HCT116 (cell line): Measurements from ENCODE around the gene RBM47. TPM values are rescaled to one million over a fixed set of nuclear protein-coding genes. Genes with fewer than 3 reads are reported as not detected.

Experiments
- ATAC-seq: fragments of 200-7000 bp; cut with Tn5 transposase; 2 replicates; pipeline ENCODE4 v1.9.1; 2020; ENCODE audit warnings: mild to moderate bottlenecking, moderate library complexity
- BruUV-seq: library from RNA; stranded (reverse); fragments of 400-500 nt; replicated peaks from 2 replicates; lab custom pipeline; 2021; lab: Mats Ljungman, UMichigan
- CTCF ChIA-PET: fragments of 300-600 bp; sonication (Branson Sonifier 250); formaldehyde crosslinking; loops from one replicate; lab custom pipeline; 2021; ENCODE audit warnings: antibody characterized with exemption; lab: Charles Lee
- POLR2A ChIA-PET: fragments of 300-600, 350-600 bp; sonication (Branson Sonifier 250); formaldehyde crosslinking; loops from one replicate; lab custom pipeline; 2021; ENCODE audit warnings: antibody characterized with exemption; lab: Charles Lee
- RAD21 ChIA-PET, 2 experiments: fragments of 300-600 bp; sonication (Branson Sonifier 250); formaldehyde crosslinking; loops; one replicate each; lab custom pipeline; 2023; ENCODE audit warnings: low total read pairs in 2 of 2; ENCODE audit not compliant: uncharacterized antibody in 2 of 2, unreplicated experiment in 2 of 2, low non-redundant PET in 1 of 2; lab: Charles Lee
- DNase-seq: peaks from one replicate; pipeline ENCODE4 v3.0.0-alpha.2; 2010; ENCODE audit warnings: low read depth, low spot score
- H2AFZ ChIP-seq: fragments of 200-600 bp; shearing (Covaris generic), sonication (generic); 2 replicates; pipeline ENCODE4 v1.6.1; 2017; ENCODE audit warnings: low read depth, mixed run types, mixed read lengths, antibody characterized with exemption, low read length; ENCODE audit not compliant: poor library complexity, severe bottlenecking
- H3K27ac ChIP-seq: 2 replicates; pipeline ENCODE4 v1.5.1; 2012; ENCODE audit warnings: low read depth, low read length
- H3K27me3 ChIP-seq: fragments of 200-600 bp; sonication (generic); 2 replicates; pipeline ENCODE4 v1.6.1; 2016; ENCODE audit warnings: mixed run types, low read length, mixed read lengths; ENCODE audit not compliant: insufficient read depth
- H3K36me3 ChIP-seq, 2 experiments: fragments of 200-500 bp in 1 of 2; fragments of 200-600 bp in 1 of 2; sonication (Bioruptor generic) in 1 of 2; sonication (generic) in 1 of 2; 2 replicates each; pipeline versions ENCODE4 v1.5.1 to v1.6.1; 2014 to 2016; ENCODE audit warnings: low read length in 2 of 2, inconsistent platforms in 1 of 2, mixed read lengths in 1 of 2, mixed run types in 1 of 2; ENCODE audit not compliant: insufficient read depth in 2 of 2, control insufficient read depth in 1 of 2
- H3K4me1 ChIP-seq, 2 experiments: fragments of 200-600 bp in 1 of 2; sonication (generic) in 1 of 2; 2 replicates each; pipeline versions ENCODE4 v1.5.1 to v1.6.1; 2012 to 2017; ENCODE audit warnings: low read length in 2 of 2, inconsistent platforms in 1 of 2, mild to moderate bottlenecking in 1 of 2, mixed read lengths in 1 of 2, mixed run types in 1 of 2, moderate library complexity in 1 of 2; ENCODE audit not compliant: insufficient read depth in 2 of 2, control insufficient read depth in 1 of 2
- H3K4me2 ChIP-seq: fragments of 200-600 bp; sonication (generic); 2 replicates; pipeline ENCODE4 v1.6.1; 2017; ENCODE audit warnings: mixed run types, low read length, mixed read lengths
- H3K4me3 ChIP-seq, 2 experiments: fragments of 200-600 bp in 1 of 2; sonication (generic) in 1 of 2; replicated peaks in 1 of 2; 2 replicates each; pipeline ENCODE4 v1.5.1; 2011 to 2016; ENCODE audit warnings: low read length in 2 of 2, control low read depth in 1 of 2, low read depth in 1 of 2, mild to moderate bottlenecking in 1 of 2, mixed read lengths in 1 of 2, mixed run types in 1 of 2
- H3K79me2 ChIP-seq: fragments of 200-600 bp; sonication (generic); 2 replicates; pipeline ENCODE4 v1.6.1; 2017; ENCODE audit warnings: mild to moderate bottlenecking, mixed run types, low read length, moderate library complexity, mixed read lengths; ENCODE audit not compliant: insufficient read depth
- H3K9ac ChIP-seq: fragments of 200-600 bp; sonication (generic); 2 replicates; pipeline ENCODE4 v1.6.1; 2016; ENCODE audit warnings: low read length, mixed read lengths
- H3K9me2 ChIP-seq: fragments of 200-600 bp; sonication (generic), shearing (Covaris generic); 2 replicates; pipeline ENCODE4 v1.6.1; 2017; ENCODE audit warnings: mixed run types, mild to moderate bottlenecking, moderate library complexity; ENCODE audit not compliant: insufficient read depth
- H3K9me3 ChIP-seq, 2 experiments: fragments of 200-500 bp in 1 of 2; fragments of 200-600 bp in 1 of 2; sonication (Bioruptor generic) in 1 of 2; sonication (generic) in 1 of 2; 2 replicates each; pipeline ENCODE4 v1.6.1; 2014 to 2017; ENCODE audit warnings: low read length in 2 of 2, mixed read lengths in 2 of 2, inconsistent platforms in 1 of 2, low read depth in 1 of 2, mild to moderate bottlenecking in 1 of 2, mixed run types in 1 of 2, moderate library complexity in 1 of 2; ENCODE audit not compliant: control insufficient read depth in 1 of 2, insufficient read depth in 1 of 2
- H4K20me1 ChIP-seq: fragments of 200-600 bp; sonication (generic), shearing (Covaris generic); 2 replicates; pipeline ENCODE4 v1.6.1; 2017; ENCODE audit warnings: mixed run types, mild to moderate bottlenecking, moderate library complexity; ENCODE audit not compliant: insufficient read depth
- CBX3 ChIP-seq: IDR thresholded peaks from 2 replicates; pipeline ENCODE4 v1.6.1; 2012; ENCODE audit warnings: low read depth
- CEBPB ChIP-seq: IDR thresholded peaks from 2 replicates; pipeline ENCODE4 v1.6.1; 2012; ENCODE audit warnings: low read depth
- ELF1 ChIP-seq: IDR thresholded peaks from 2 replicates; pipeline ENCODE4 v1.6.1; 2012; ENCODE audit warnings: low read depth, borderline replicate concordance
- EZH2phosphoT487 ChIP-seq: fragments of 200-600 bp; IDR thresholded peaks from 2 replicates; pipeline ENCODE4 v1.6.1; 2018; ENCODE audit warnings: antibody characterized with exemption, borderline replicate concordance
- FOSL1 ChIP-seq: IDR thresholded peaks from 2 replicates; pipeline ENCODE4 v1.6.1; 2012; ENCODE audit warnings: low read depth
- MAX ChIP-seq: IDR thresholded peaks from 2 replicates; pipeline ENCODE4 v1.6.1; 2012
- POLR2A ChIP-seq: IDR thresholded peaks from 2 replicates; pipeline ENCODE4 v1.7.0; 2011; ENCODE audit warnings: borderline replicate concordance; ENCODE audit not compliant: insufficient read depth, insufficient read length; ENCODE audit errors: extremely low read depth
- POLR2AphosphoS5 ChIP-seq: IDR thresholded peaks from 2 replicates; pipeline ENCODE4 v1.6.1; 2011; ENCODE audit warnings: mild to moderate bottlenecking, low read depth, low read length, moderate library complexity
- RAD21 ChIP-seq: IDR thresholded peaks from 2 replicates; pipeline ENCODE4 v1.6.1; 2012; ENCODE audit warnings: low read depth, mild to moderate bottlenecking
- REST ChIP-seq: IDR thresholded peaks from 2 replicates; pipeline ENCODE4 v1.6.1; 2012; ENCODE audit warnings: low read depth
- SIN3A ChIP-seq: IDR thresholded peaks from 2 replicates; pipeline ENCODE4 v1.6.1; 2012; ENCODE audit warnings: low read depth
- SP1 ChIP-seq: IDR thresholded peaks from 2 replicates; pipeline ENCODE4 v1.6.1; 2012; ENCODE audit warnings: low read depth
- SRF ChIP-seq: IDR thresholded peaks from 2 replicates; pipeline ENCODE4 v1.6.1; 2012; ENCODE audit warnings: low read depth
- TCF7L2 ChIP-seq: IDR thresholded peaks from 2 replicates; pipeline ENCODE4 v1.7.0; 2011; ENCODE audit warnings: borderline replicate concordance, inconsistent platforms; ENCODE audit not compliant: insufficient read depth, insufficient read length; ENCODE audit errors: extremely low read depth
- YY1 ChIP-seq: IDR thresholded peaks from 2 replicates; pipeline ENCODE4 v1.6.1; 2011; ENCODE audit warnings: low read length, low read depth, moderate library complexity, mild to moderate bottlenecking; ENCODE audit not compliant: insufficient replicate concordance; ENCODE audit errors: extremely low read depth
- ZFX ChIP-seq: fragments of 450-650 bp; IDR thresholded peaks from 2 replicates; pipeline ENCODE4 v1.6.1; 2017
- ZNF274 ChIP-seq: fragments of 200-500 bp; sonication (Bioruptor generic); IDR thresholded peaks from 2 replicates; pipeline ENCODE4 v1.6.1; 2014; ENCODE audit warnings: mild to moderate bottlenecking, low read depth, low read length, inconsistent platforms
- intact Hi-C: fragments of 100-400 bp; cut with micrococcal nuclease; formaldehyde crosslinking; loops from 2 replicates; pipeline ENCODE4 v1.10.0; 2022
- total RNA-seq: library from RNA; stranded (reverse); gene quantifications from one replicate; pipeline ENCODE4 v1.2.1, GENCODE V29; 2021; ENCODE audit not compliant: unreplicated experiment

Gene RBM47
- total RNA-seq, 1 experiment from 2014 or later: 22.2 TPM

GRCh38 chr4:40572692-40573310 is 56.9 kb downstream of the RBM47 start:
- ATAC-seq (no peak), DNase-seq (no peak)
- Histone ChIP-seq H3K9me3 (no peaks in the 10 kb centered on the region), H3K4me3 (no peak overlapping the region), H3K36me3 (no peaks in the 10 kb centered on the region), H3K27me3 (no peaks in the 10 kb centered on the region), H3K27ac (no peak overlapping the region), H3K9me2 (no peaks in the 10 kb centered on the region), H3K4me1 (peaks cover 11 to 24% of the 10 kb centered on the region in 2 experiments), H2AFZ (no peak overlapping the region), H4K20me1 (no peaks in the 10 kb centered on the region), H3K4me2 (no peak overlapping the region), H3K79me2 (no peaks in the 10 kb centered on the region), H3K9ac (no peak overlapping the region)
- BruUV-seq: no TSS peak
- RAD21 ChIA-PET: no interaction called here
- POLR2A ChIA-PET: no interaction called here
- TF ChIP-seq CBX3 (no peak), TCF7L2 (no peak), REST (no peak), SIN3A (no peak), SRF (no peak), ELF1 (no peak), POLR2AphosphoS5 (no peak), POLR2A (no peak), EZH2phosphoT487 (no peak), MAX (no peak), FOSL1 (no peak), ZNF274 (no peak), YY1 (no peak), SP1 (no peak), RAD21 (no peak), ZFX (no peak), CEBPB (no peak)
- CTCF ChIA-PET: interaction anchor here (0.6 kb wide), 1 partner anchor 8 kb away, joined by 3 read pairs; no protein-coding TSS in a partner anchor
- intact Hi-C loops: no loop called here
